Naive thymus-derived CD4-positive, alpha-beta T cell (primary cell): ENCODE data around the gene SETD6. TPM values are rescaled to one million over a fixed set of nuclear protein-coding genes. Genes with fewer than 3 reads are reported as not detected.
A peak's percentile ranks its signal among the peaks of the same experiment; 100 is the strongest.

Experiments
- ATAC-seq: fragments of 150-1000 bp; cut with Tn5 transposase; 2 replicates; pipeline ENCODE4 v1.10.0; 2021; ENCODE audit warnings: mild to moderate bottlenecking, moderate library complexity
- CTCF ChIA-PET: fragments of 350-600 bp; sonication (Branson Sonifier 250); formaldehyde crosslinking; loops from one replicate; lab custom pipeline; 2021; ENCODE audit warnings: antibody characterized with exemption; lab: Charles Lee
- POLR2A ChIA-PET: fragments of 350-600 bp; sonication (Branson Sonifier 250); formaldehyde crosslinking; loops from one replicate; lab custom pipeline; 2021; ENCODE audit warnings: antibody characterized with exemption, inconsistent platforms; lab: Charles Lee
- DNase-seq, 9 donors: peaks; one replicate each; pipeline versions ENCODE4 v3.0.0 to v3.0.0-alpha.2; 2020 to 2022; ENCODE audit warnings: mixed read lengths in 1 of 9
- H3K27ac ChIP-seq: one replicate; pipeline ENCODE4 v1.7.0; 2013; ENCODE audit warnings: mild to moderate bottlenecking, low read depth, low read length, moderate library complexity
- H3K27me3 ChIP-seq, 2 donors: one replicate each; pipeline ENCODE4 v1.7.0; 2013; ENCODE audit warnings: low read length in 2 of 2, mild to moderate bottlenecking in 2 of 2, moderate library complexity in 2 of 2; ENCODE audit not compliant: control insufficient read depth in 2 of 2, insufficient read depth in 2 of 2
- H3K36me3 ChIP-seq, 3 experiments: 1 replicate in 2 of 3; 2 replicates in 1 of 3; pipeline ENCODE4 v1.7.0; 2013; ENCODE audit warnings: low read length in 3 of 3, mild to moderate bottlenecking in 3 of 3, moderate library complexity in 1 of 3; ENCODE audit not compliant: insufficient read depth in 3 of 3, control insufficient read depth in 2 of 3
- H3K4me1 ChIP-seq, 2 donors: one replicate each; pipeline ENCODE4 v1.7.0; 2013; ENCODE audit warnings: low read length in 2 of 2, mild to moderate bottlenecking in 2 of 2, moderate library complexity in 1 of 2; ENCODE audit not compliant: control insufficient read depth in 2 of 2, insufficient read depth in 2 of 2
- H3K4me3 ChIP-seq: 2 replicates; pipeline ENCODE4 v1.7.0; 2013; ENCODE audit warnings: mild to moderate bottlenecking, low read length
- H3K9me3 ChIP-seq, 3 experiments: 1 replicate in 2 of 3; 2 replicates in 1 of 3; pipeline ENCODE4 v1.7.0; 2013; ENCODE audit warnings: low read length in 3 of 3; ENCODE audit not compliant: control insufficient read depth in 2 of 3
- H3K27ac Mint-ChIP-seq, 9 donors: one replicate each; pipeline ENCODE4 v1.8.0; 2020 to 2022; ENCODE audit warnings: mixed read lengths in 9 of 9, mild to moderate bottlenecking in 8 of 9, moderate library complexity in 5 of 9, inconsistent platforms in 2 of 9
- H3K27me3 Mint-ChIP-seq, 5 donors: one replicate each; pipeline ENCODE4 v1.8.0; 2021 to 2022; ENCODE audit warnings: mixed read lengths in 5 of 5, mild to moderate bottlenecking in 1 of 5
- H3K36me3 Mint-ChIP-seq, 5 donors: one replicate each; pipeline ENCODE4 v1.8.0; 2020 to 2022; ENCODE audit warnings: mixed read lengths in 5 of 5, mild to moderate bottlenecking in 3 of 5, inconsistent platforms in 1 of 5
- H3K4me1 Mint-ChIP-seq, 7 donors: one replicate each; pipeline ENCODE4 v1.8.0; 2020 to 2022; ENCODE audit warnings: mixed read lengths in 7 of 7, mild to moderate bottlenecking in 3 of 7, inconsistent platforms in 1 of 7
- H3K4me3 Mint-ChIP-seq, 10 donors: one replicate each; pipeline ENCODE4 v1.8.0; 2020 to 2022; ENCODE audit warnings: mild to moderate bottlenecking in 10 of 10, mixed read lengths in 10 of 10, moderate library complexity in 6 of 10, inconsistent platforms in 2 of 10
- H3K9me3 Mint-ChIP-seq, 11 donors: one replicate each; pipeline ENCODE4 v1.8.0; 2020 to 2022; ENCODE audit warnings: mixed read lengths in 11 of 11, mild to moderate bottlenecking in 4 of 11, inconsistent platforms in 1 of 11, moderate library complexity in 1 of 11
- intact Hi-C, 2 donors: fragments of 100-400 bp; cut with micrococcal nuclease; formaldehyde crosslinking; loops; one replicate each; pipeline ENCODE4 v1.15.1; 2023
- polyA plus RNA-seq, 2 donors: library from polyadenylated mRNA; unstranded; fragments of 300-500 nt; fragmentation: Illumina TruSeq; gene quantifications; one replicate each; pipeline ENCODE4 v1.2.3, GENCODE V29; 2021
- total RNA-seq, 6 experiments: library from RNA in 5 of 6; stranded (reverse) in 5 of 6; gene quantifications; 1 replicate in 5 of 6; 2 replicates in 1 of 6; pipeline ENCODE4 v1.2.3 and lab custom pipeline; 2021 to 2026

SETD6 gene
- total and polyA plus RNA-seq, 7 experiments from 2014 or later = 9.8 to 41.3 (median 23.4) TPM

DNA sequence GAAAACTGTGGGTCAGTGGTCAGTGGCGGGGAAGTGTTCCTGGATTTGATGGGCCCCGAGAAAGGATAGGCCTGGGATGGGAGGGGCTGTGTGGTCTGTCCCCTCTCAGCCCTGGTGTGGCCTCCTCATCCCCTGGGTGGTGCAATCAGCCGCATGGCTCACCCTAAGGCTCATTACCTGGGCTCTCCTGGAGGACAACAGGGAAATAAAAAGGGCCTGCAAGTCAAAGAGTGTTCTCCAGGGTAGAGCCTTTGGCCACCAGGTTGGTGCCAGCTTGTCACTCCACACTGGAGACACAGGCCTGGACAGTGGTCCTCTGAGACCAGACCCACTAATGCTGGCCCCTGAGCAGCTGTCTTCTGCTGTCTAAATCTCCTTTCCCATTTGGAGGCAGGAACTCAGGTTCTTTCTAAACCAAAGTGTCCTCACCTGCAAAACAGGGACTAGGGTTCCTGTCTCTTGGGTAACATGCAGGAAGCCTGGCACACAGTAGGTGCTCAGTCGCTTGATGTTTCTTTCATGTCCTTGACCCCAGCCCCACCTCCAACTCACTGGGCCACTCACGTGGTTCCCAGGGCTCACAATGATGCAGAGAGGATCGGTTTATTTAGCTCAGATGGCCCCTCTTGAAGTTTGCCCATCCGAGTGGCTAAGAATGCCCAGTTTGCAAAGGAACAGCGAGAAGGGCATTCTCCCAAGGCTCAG lies 12.9 kb upstream of the SETD6 start:
- DNase-seq = no peak
- H3K9me3 Mint-ChIP-seq = no peaks in the 10 kb centered on the region
- ChIA-PET CTCF (no interaction called here), POLR2A (no interaction called here)
- no peak for ATAC-seq
- H3K27me3 Mint-ChIP-seq = peaks cover 0 to 14% (median 0%) of the 10 kb centered on the region in 5 donors
- H3K4me3 Mint-ChIP-seq = peak overlapping the region in 8 of 10 donors; percentile 47 to 90 (median 88)
- Histone ChIP-seq H3K9me3 (no peaks in the 10 kb centered on the region), H3K4me3 (no peak overlapping the region), H3K4me1 (peaks cover 0 to 7% of the 10 kb centered on the region in 2 donors), H3K36me3 (no peaks in the 10 kb centered on the region), H3K27ac (no peak overlapping the region), H3K27me3 (no peaks in the 10 kb centered on the region)
- H3K36me3 Mint-ChIP-seq = no peaks in the 10 kb centered on the region
- H3K27ac Mint-ChIP-seq = no peak overlapping the region
- intact Hi-C loops = loop anchor here in 1 of 2 donors (5.0 kb wide), 2 partner anchors 110 to 375 kb away; partner anchors contain the start of genes CFAP20 and GINS3
- H3K4me1 Mint-ChIP-seq = peaks cover 8 to 21% (median 14%) of the 10 kb centered on the region in 7 donors

DNA sequence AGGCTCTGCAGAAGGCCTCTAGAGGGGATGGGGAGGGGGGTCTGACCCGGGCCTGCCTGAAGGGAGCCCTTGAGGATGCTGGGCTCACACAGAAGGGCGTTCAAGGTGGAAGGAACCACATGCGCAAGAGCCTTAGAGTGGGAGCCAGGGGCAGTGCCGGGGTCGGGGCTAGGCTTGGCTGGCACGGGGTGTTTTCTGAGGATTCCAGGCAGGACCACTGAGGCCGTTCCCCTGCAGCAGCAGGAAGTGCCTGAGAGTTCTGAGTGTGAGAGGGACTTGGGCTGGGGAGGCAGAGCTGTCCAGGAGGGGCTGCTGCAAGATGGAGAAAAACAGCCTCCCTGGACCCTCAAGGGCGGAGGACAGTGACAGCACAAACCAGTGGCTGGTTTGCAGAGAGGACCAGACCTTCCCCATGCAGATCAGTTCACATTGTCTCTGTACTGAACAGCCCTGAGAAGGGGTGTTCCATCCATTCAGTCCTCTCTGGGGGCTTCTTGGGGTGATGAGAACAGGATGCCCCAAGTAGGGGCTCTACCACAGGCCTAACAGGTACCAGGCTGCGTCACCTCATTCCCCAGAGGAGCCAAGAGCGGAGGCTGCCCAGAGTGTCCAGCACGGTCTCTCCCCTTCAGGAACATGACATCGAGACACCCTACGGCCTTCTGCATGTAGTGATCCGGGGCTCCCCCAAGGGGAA lies 12.0 kb upstream of the SETD6 start:
- no peaks in the 10 kb centered on the region for H3K36me3 ChIP-seq
- Mint-ChIP-seq H3K4me1 (peaks cover 8 to 21% (median 12%) of the 10 kb centered on the region in 7 donors), H3K9me3 (no peaks in the 10 kb centered on the region), H3K27me3 (peaks cover 0 to 14% (median 0%) of the 10 kb centered on the region in 5 donors), H3K4me3 (no peak overlapping the region), H3K27ac (no peak overlapping the region), H3K36me3 (no peaks in the 10 kb centered on the region)
- H3K27me3 ChIP-seq = no peaks in the 10 kb centered on the region
- H3K27ac ChIP-seq = no peak overlapping the region
- peaks cover 0 to 7% of the 10 kb centered on the region in 2 donors for H3K4me1 ChIP-seq
- no peak overlapping the region for H3K4me3 ChIP-seq
- no peaks in the 10 kb centered on the region for H3K9me3 ChIP-seq
- ChIA-PET POLR2A (no interaction called here), CTCF (no interaction called here)
- DNase-seq (no peak), ATAC-seq (no peak)
- intact Hi-C loops = loop anchor here in 1 of 2 donors (5.0 kb wide), 2 partner anchors 111 to 376 kb away; partner anchors contain the start of genes CFAP20 and GINS3

DNA sequence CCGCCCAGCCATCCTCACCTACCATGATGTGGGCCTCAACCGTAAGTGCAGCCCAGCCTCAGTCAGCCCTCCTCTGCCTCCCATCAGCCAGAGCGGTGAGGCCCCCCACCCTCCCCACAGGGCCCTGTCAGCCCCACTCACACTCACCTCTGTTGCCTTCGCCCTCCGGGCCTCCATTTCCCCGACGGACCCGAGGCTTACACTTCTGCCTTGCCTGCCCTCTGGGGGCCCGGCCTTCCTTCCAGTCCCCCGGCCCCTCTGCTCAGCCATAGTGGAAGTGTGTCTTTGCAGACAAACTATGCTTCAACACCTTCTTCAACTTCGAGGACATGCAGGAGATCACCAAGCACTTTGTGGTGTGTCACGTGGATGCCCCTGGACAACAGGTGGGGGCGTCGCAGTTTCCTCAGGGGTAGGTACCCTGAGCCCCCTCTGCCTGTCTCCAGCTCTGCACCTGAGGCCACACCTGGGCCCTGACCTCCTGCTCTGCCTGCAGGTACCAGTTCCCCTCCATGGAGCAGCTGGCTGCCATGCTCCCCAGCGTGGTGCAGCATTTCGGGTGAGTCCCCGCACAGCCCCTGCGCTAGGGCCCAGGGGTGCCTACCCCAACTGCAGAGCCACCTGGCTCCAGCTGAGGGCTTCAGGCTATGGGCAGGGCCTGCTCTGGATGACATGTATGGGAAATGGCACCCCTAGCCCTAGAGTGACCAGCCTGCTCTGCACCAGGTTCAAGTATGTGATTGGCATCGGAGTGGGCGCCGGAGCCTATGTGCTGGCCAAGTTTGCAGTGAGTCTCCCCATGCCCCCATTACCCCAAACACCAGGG lies 11.2 kb upstream of the SETD6 start:
- Mint-ChIP-seq H3K27me3 (peaks cover 0 to 11% (median 0%) of the 10 kb centered on the region in 5 donors), H3K9me3 (no peaks in the 10 kb centered on the region), H3K36me3 (no peaks in the 10 kb centered on the region), H3K4me1 (peaks cover 8 to 21% (median 12%) of the 10 kb centered on the region in 7 donors), H3K4me3 (no peak overlapping the region), H3K27ac (no peak overlapping the region)
- ChIA-PET POLR2A (no interaction called here), CTCF (no interaction called here)
- intact Hi-C loops = loop anchor here in 1 of 2 donors (5.0 kb wide), 2 partner anchors 112 to 377 kb away; partner anchors contain the start of genes CFAP20 and GINS3
- H3K9me3 ChIP-seq = no peaks in the 10 kb centered on the region
- DNase-seq (peak in 1 of 9 donors; percentile 19), ATAC-seq (no peak)
- no peaks in the 10 kb centered on the region for H3K27me3 ChIP-seq
- H3K36me3 ChIP-seq = no peaks in the 10 kb centered on the region
- H3K4me1 ChIP-seq = peaks cover 0 to 7% of the 10 kb centered on the region in 2 donors
- H3K27ac ChIP-seq = no peak overlapping the region
- H3K4me3 ChIP-seq = no peak overlapping the region

DNA sequence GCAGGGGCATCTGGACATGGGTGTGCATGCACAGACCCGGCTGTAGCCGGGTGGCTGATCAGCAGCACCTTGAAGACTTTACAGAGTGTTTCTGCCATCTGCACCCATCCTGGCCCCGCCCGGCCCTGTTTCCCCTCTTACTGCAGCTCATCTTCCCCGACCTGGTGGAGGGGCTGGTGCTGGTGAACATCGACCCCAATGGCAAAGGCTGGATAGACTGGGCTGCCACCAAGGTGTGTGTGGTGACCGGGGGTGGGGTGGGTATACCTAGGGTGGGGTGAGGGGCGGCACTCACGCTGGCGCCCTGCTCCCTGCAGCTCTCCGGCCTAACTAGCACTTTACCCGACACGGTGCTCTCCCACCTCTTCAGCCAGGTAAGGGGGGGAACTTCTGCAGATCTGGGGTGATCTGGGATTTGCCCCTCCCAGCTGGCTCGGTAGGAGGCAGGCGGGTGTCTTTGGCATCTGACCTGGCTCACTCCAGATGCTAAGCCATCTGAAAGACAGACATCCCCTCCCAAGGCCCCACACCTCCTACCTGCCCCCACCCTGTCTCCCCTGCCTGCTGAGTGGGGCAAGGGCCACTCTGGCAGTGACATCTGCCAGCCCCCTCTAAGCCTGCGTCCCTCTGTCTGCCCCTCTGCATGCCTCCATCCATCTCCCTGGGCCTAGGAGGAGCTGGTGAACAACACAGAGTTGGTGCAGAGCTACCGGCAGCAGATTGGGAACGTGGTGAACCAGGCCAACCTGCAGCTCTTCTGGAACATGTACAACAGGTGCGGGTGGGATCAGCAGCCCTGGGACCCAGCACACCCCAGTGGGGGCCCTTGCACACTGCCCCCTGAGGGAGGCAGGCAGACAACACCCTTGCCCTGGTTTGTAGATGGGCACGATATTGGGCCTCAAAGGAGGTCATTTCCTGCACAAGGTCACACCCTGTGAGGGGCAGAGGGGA lies 8.8 kb upstream of the SETD6 start:
- DNase-seq (peak in 1 of 9 donors; percentile 19), ATAC-seq (no peak)
- Histone ChIP-seq H3K4me1 (peaks cover 0 to 4% of the 10 kb centered on the region in 2 donors), H3K27ac (no peak overlapping the region), H3K9me3 (no peaks in the 10 kb centered on the region), H3K4me3 (no peak overlapping the region), H3K36me3 (no peaks in the 10 kb centered on the region), H3K27me3 (no peaks in the 10 kb centered on the region)
- Mint-ChIP-seq H3K4me3 (no peak overlapping the region), H3K36me3 (no peaks in the 10 kb centered on the region), H3K4me1 (peaks cover 2 to 6% (median 6%) of the 10 kb centered on the region in 7 donors), H3K27me3 (peaks cover 0 to 6% (median 0%) of the 10 kb centered on the region in 5 donors), H3K27ac (no peak overlapping the region), H3K9me3 (no peaks in the 10 kb centered on the region)
- intact Hi-C loops = no loop called here
- POLR2A ChIA-PET = no interaction called here
- CTCF ChIA-PET = interaction anchor here (1.6 kb wide), 1 partner anchor 250 kb away, joined by 5 read pairs; no protein-coding TSS in a partner anchor

DNA sequence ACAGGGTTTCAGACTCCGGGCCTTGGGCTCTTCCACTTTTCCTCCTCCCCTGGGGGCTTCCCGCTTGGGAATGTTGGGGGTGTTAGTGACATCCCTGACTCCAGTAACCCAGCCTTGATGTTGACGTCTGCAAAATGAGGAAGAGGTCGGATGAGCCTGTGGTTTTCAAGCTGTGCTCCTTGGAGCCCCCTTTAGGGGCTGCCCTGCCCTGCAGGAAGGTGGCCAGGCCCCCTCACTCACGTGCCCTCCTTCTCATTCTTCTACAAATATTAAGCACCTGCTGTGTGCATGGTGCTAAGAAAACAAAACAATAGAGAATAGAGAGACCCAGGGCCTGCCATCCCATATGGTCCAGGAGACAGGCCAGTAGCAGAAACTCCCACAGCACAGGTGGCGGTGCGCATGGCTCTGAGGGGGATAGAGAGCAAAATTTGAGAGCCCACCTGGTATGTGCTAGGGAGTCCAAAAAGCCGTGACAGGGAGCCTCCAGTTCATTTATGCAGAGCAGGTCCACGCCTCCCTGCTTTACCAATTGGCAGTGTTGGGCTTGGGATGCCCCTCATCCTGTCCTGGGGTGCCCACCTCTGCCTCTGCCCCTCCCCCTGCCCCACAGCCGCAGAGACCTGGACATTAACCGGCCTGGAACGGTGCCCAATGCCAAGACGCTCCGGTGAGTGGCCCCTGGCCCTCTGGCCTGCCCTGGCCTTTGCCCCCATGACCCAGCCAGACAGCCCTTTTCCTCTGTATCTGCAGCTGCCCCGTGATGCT lies 7.9 kb upstream of the SETD6 start:
- H3K4me1 ChIP-seq = no peaks in the 10 kb centered on the region
- H3K27me3 Mint-ChIP-seq = peaks cover 0 to 6% (median 0%) of the 10 kb centered on the region in 5 donors
- CTCF ChIA-PET = no interaction called here
- DNase-seq (no peak), ATAC-seq (no peak)
- no peaks in the 10 kb centered on the region for H3K9me3 Mint-ChIP-seq
- H3K36me3 ChIP-seq = no peaks in the 10 kb centered on the region
- POLR2A ChIA-PET = no interaction called here
- H3K36me3 Mint-ChIP-seq = no peaks in the 10 kb centered on the region
- H3K4me1 Mint-ChIP-seq = peaks cover 0 to 12% (median 0%) of the 10 kb centered on the region in 7 donors
- H3K4me3 Mint-ChIP-seq = no peak overlapping the region
- no peaks in the 10 kb centered on the region for H3K27me3 ChIP-seq
- no peak overlapping the region for H3K27ac Mint-ChIP-seq
- H3K9me3 ChIP-seq = no peaks in the 10 kb centered on the region
- no peak overlapping the region for H3K27ac ChIP-seq
- intact Hi-C loops = no loop called here
- no peak overlapping the region for H3K4me3 ChIP-seq
